ENCODE results near the gene ANKRD53.

ANKRD53 gene

DNA sequence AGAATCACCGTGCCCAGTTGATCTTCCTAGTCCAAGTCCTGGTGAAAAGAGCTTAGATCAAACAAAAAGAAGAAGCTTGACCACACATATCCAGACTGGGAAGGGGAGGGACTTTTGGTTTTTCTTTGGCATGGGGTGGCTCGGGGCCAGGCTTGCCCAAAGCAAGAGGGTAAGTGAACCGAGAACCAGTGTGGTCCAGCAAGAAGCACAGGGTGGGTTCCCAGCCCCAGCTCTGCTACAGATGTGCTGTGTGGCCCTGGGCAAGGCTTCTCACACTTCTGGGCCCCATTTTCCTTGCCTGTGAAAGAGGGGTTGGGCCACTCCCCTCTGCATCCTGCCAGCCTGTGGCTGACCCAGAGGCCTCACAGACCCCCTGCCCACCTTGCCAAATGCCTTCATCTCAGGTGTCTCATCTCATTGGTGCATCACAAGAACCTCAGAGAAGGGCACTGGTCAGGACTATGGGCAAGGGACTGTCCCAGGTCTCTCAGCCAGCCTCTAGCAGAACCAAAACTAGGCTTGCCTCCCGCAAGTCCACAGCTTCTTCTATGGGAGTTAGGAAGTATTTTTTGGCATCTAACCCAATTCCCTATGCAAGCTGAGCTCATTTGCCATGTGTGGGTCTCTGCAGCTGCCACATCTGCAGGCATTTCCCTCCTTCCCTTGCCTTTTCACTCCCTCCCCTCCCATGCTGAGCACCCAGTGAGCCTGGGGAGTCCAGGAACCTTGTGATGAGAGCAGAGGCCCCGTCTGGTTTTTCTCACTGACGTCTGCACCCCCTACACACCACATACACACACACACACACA, 35.8 kb upstream of the ANKRD53 start:
- in situ Hi-C loops (cut with HindIII; ENCODE audit: low pct_ligation_motif_present, low pct_unique_long_range_greater_than_20kb, low sequenced_read_pairs), result no loop called here
- DNase-seq, result no peak

DNA sequence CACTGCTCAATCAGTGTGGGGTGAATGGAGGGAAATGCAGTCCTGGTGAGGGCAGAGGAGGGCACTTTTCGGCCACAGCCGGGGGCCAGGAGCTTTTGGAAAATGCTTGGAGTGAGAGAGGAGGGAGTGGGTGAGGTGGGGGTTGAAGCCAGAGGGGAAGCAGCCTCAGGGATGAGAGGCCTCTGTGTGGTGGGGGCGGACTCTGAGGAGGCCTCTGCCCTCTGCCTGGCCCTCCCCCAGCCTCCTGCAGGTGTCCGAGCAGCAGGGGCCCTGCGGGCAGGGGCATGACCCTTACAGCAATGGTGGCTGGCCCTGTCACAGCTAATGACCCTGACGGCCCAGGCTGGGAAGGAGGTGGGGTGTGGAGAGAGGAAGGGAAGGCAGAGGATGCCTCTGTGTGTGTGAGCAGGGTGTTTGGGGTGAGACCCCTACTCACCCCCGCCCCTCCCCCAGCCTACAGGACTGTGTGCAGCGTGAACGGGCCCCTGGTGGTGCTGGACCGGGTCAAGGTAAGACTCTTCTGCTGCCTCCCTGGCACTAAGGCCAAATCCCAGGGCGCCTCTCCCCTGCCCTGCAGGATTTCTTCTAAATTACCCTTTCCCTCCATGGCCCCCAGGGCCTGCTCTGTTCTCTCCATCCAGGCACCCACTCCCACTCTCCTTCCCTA, 35.1 kb upstream of the ANKRD53 start:
- in situ Hi-C loops (cut with HindIII; ENCODE audit: low pct_ligation_motif_present, low pct_unique_long_range_greater_than_20kb, low sequenced_read_pairs), result no loop called here
- no peak for DNase-seq

DNA sequence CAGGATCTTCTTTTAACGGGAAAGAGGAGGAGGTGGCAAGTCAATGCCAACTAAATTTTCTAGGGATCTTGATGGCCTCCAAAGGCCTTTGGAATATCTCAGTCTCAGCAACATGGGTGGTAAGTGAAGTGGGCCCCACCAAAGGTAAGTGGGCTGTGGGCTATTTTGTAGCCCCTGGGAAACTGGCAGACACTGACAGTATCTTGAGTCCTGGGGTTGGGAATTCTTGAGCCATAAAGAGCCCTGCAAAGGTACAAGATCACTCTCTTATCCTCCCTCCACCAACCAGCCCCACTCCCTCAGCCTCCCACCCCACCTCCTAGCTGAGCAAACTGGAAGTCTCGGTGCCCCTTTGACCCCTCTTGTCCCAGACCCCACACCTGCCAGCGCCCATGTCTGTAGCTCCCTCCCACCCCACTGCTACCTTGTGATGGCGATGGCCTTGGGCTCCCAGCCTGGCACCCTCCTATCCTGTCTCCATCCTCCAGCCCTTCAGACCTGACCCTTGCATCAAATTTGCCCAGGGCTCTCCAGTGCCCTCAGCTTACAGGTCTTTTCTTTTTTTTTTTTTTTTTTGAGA, 34.2 kb upstream of the ANKRD53 start:
- DNase-seq, result no peak
- in situ Hi-C loops (cut with HindIII; ENCODE audit: low pct_ligation_motif_present, low pct_unique_long_range_greater_than_20kb, low sequenced_read_pairs), result no loop called here

DNA sequence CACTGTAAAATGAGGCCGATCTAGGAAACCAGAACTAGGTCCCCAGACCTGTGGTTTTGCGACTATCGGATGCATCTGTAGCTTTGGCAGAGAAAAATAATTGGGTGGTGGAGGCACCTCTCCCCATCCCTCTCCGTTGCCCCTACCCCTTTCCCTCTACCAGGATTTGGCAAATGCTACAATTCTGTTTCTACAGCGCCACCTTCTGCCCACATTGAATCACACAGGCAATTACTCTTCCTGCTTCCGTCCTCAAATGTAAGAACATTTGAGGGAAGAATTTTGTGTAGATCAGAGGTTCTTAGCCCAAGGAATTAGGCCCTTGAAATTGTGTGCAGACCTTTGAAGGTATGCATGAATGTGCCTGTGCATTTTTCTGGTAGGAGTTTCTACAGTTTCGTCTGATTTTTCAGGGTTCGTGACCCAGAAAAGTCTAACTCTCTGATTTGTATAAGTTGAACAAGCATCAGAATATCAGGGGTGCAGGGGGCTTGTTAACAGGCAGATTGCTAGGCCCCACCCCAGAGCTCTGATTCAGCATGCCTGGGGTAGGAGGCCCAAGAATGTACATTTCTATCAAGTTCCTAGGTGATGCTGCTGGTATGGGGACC, 31.5 kb upstream of the ANKRD53 start:
- in situ Hi-C loops (cut with HindIII; ENCODE audit: low pct_ligation_motif_present, low pct_unique_long_range_greater_than_20kb, low sequenced_read_pairs), result no loop called here
- peak; percentile 73 for DNase-seq

DNA sequence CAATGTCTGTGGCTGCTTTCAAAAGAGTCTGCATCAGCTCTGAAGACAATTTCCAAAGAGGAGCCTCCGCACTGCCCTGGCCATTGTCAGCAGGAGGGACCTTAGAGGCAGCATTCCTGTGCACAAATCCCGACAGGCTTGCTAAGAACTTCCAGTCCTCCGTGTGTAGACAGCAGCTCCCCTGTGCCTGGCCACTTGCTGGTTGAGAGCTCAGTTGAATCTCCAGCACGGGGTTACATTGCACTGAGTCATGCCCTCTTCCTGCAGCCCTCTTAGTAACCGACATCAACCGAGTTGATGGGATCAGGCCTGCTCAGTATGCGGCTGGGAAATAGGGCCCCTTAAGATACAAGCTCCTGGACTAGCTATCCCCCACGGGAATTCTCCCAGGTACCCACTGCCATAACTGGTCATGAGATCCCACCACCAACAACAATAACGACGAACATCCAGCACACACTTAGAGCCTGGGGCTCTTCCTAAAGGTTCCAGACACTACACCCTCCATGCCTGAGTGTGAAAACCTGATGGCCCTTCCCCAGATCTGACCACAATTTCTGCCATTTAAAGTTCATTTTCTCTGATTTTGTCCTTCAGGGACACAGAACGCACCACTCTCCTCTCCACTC, 30.8 kb upstream of the ANKRD53 start:
- peak; percentile 83 for DNase-seq
- in situ Hi-C loops (cut with HindIII; ENCODE audit: low pct_ligation_motif_present, low pct_unique_long_range_greater_than_20kb, low sequenced_read_pairs), result no loop called here

DNA sequence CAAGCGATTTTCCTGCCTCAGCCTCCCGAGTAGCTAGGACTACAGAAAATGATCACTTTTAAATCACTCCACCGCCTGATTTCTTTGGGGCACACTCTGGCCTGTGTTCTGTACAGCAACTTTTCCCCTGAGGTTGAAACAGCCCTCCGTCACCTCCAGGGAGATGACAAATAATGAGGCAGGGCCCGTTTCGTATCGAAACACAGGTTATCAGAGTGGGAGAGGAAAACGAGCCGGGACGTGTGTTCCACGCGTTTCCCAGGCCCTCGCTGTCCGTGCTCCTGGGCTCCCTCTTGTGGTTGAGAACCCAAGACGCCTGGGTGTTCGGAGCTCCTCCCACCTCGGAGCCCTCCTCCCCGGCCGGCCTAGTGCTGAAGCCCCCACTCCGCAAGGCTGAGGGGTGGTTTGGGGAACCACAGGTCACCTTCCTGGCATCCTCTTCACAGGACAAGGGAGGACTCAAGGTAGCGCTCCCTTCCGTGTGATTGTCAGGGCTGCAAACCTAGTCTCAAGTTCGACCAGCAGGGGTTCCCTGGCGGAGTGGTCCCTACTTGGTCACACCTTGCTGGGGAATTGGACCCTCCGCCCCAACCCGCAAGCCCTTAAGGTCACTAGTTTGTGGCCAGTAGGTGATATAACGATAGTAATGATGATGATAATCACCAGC, 30.0 kb upstream of the ANKRD53 start:
- in situ Hi-C loops (cut with HindIII; ENCODE audit: low pct_ligation_motif_present, low pct_unique_long_range_greater_than_20kb, low sequenced_read_pairs), result no loop called here
- DNase-seq, result peak; percentile 86

DNA sequence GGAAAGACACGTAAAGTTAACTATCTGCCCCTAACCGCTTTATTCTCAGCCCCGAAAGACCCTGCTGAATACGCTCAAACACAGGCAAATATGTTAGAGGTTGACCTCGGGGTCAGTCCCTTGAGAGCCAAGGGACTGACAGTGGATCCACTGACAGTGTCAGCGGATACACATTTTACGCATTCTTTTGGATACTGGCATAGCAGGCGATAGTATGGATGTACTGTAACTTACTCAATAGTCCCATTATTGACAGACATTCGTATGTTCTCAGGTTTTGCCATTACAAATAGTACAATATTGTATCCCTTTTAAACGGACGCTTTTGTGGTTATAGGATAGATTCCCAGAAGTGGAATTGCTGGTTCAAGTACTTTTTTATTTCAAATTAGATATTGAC, 29.3 kb upstream of the ANKRD53 start:
- no peak for DNase-seq
- in situ Hi-C loops (cut with HindIII; ENCODE audit: low pct_ligation_motif_present, low pct_unique_long_range_greater_than_20kb, low sequenced_read_pairs), result no loop called here

DNA sequence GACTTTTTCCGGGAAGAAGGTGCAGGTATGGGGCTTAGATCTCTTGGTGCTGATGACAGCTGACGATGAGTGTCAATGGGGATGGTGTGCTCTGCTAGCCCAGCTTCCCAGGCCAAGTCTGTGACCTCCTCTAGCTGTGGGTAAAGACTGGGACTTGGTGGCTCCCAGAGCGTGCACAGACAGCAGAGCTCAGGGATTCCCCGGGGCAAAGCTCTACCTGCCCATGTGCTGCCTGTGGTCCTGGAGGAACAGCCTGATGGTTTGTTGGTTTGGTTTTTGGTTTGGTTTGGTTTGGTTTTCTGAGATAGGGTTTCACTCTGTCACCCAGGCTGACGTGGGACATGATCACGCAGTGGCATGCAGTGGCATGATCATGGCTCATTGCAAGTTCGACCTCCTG, 23.5 kb upstream of the ANKRD53 start:
- no peak for DNase-seq
- in situ Hi-C loops (cut with HindIII; ENCODE audit: low pct_ligation_motif_present, low pct_unique_long_range_greater_than_20kb, low sequenced_read_pairs), result no loop called here

DNA sequence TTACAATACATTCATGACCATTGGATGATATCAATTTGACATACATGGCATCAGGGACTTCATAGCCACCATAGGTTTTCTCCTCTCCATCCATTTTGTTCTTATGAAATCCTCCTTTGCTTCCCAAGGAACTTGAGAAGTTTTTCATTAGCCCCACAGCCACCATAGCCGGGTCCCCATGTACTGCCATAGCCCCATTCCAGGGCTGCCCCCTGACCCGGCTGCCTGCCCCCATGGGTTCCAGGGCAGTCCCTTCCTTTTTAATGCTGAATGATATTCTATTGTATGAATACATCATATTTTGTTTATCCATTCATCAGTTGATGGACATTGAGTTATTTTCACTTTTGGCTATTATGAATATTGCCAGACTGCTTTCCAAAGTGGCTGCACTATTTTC, 22.3 kb upstream of the ANKRD53 start:
- in situ Hi-C loops (cut with HindIII; ENCODE audit: low pct_ligation_motif_present, low pct_unique_long_range_greater_than_20kb, low sequenced_read_pairs), result no loop called here
- DNase-seq, result no peak

DNA sequence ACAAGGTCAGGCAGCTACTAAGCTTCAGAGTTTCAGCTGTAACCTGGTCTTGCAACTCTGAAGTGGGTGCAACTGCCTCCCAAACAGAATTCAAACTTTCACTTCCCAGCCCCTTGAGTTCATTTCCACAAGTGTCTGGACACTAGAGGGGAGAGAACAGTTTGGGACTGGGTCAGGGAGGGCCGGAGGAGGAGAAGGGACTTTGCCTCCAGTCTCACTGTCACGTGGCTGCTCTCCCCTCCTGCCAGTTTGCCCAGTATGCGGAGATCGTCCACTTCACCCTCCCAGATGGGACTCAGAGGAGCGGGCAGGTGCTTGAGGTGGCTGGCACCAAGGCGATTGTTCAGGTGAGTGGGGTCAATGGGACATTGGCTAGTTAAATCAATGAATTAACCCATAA, 20.6 kb upstream of the ANKRD53 start:
- in situ Hi-C loops (cut with HindIII; ENCODE audit: low pct_ligation_motif_present, low pct_unique_long_range_greater_than_20kb, low sequenced_read_pairs), result no loop called here
- no peak for DNase-seq

DNA sequence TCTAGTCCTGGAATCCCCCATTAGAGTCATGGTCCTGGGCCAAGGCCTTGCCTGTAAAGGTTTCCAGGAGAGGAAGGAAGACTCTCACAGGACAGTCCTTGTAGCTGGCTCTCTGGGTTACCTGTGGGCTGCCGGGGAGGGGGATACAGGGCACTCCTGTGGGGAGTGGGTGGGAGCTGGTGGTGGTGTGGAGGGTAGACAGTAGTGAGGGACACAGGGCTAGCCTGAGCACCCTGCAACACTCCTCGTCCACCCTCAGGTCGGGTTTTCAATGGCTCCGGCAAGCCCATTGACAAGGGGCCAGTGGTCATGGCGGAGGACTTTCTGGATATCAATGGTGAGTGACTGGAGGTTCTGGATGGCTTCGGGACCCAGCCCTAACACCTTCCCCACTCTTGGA, 19.7 kb upstream of the ANKRD53 start:
- DNase-seq, result no peak
- in situ Hi-C loops (cut with HindIII; ENCODE audit: low pct_ligation_motif_present, low pct_unique_long_range_greater_than_20kb, low sequenced_read_pairs), result no loop called here

DNA sequence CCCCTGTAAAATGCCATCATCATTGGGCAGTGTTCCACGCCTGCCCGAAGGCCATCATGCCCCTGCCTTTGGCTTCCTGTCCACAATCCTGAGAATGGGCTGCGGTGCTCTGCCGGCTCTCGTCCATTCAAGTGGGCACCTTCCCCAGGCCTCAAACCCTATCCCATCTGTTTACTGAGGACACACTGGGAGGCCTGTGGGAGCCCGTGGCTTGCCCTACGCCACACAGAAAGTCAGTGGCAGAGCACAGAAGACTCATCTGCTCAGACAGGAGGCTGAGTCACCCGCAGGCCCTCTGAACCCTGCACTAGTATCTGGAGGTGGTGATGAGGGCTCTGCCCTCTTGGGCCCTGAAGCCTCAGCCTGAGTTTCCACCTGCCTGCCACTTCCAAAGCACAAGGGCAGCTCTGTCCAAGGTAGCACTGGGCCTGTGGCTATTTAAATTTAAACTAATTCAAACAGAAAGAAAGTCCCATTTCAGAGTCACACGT, 19.1 kb upstream of the ANKRD53 start:
- in situ Hi-C loops (cut with HindIII; ENCODE audit: low pct_ligation_motif_present, low pct_unique_long_range_greater_than_20kb, low sequenced_read_pairs), result no loop called here
- DNase-seq, result no peak

DNA sequence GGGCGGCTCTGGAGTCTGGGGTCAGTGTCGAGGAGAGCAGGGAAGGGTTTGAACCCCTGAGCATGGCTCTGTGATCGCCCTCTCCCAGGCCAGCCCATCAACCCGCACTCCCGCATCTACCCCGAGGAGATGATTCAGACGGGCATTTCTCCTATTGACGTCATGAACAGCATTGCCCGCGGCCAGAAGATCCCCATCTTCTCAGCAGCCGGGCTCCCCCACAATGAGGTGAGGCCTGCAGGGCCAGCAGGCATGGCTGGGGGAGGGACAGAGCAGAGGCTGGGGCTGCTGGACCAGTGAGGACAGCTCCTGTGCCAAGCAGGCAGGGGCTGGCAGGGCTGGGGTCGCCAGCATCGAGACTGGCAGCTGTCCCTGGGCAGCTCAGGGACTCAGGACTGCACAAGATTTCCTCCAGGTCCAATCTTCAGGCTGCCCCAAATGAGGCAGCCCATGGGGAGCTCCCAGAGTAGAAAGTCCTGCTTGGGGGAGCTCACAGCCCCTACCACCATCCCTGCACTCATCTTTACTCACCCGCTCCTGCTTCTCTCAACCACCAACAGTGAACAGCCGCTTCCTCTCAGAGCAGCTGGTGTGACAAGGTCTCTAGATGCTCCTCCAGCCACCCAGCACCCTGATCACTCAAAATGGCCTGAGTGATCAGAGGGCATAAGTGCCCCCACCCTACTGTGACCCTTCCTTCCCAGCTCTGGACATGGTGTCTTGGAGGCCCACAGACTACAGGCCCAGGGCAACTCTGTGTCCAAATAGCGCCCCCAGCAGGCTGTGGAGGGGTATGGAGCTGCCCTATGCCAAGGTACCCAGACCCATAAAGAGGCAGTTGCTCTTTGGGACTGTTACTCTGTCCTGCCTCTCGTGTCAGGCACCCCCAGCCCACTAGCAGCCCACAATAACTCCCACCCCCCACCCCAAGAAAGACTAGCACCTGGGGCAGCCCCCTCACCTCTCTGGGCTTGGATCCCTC, 18.3 kb upstream of the ANKRD53 start:
- DNase-seq, result no peak
- in situ Hi-C loops (cut with HindIII; ENCODE audit: low pct_ligation_motif_present, low pct_unique_long_range_greater_than_20kb, low sequenced_read_pairs), result no loop called here

DNA sequence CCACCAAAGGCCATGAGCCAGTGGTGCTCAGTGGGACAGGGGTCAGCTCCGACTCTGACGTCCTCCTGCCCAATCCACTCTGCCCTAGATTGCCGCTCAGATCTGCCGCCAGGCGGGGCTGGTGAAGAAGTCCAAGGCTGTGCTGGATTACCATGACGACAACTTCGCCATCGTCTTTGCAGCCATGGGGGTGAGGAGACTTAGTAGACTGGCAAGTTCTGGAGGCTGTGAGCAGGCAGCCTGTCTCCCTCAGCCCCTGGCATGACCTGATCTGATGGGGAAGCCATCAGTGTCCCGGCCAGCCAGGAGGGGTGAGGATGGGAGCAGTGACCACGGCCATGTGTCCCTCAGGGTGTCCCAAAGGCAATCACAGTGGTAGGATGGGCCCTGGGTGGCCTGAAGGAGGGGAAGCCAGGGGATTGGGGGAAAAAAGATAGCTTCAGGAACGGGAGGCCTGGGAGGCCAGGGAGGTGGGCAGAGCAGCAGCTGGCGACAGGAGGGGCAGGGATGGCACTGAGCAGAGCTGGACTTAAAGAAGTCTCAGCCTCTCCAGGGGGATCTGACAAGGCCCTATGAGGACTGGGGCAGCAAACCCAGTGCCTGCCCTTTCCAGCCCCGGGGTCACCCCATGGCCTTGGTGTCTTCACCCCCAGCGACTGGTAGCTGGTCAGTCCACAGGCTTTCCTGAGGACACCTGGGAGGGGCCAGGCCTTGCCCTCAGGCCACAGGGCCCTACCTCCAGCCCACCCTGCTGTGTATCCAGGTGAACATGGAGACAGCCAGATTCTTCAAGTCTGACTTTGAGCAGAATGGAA, 17.4 kb upstream of the ANKRD53 start:
- in situ Hi-C loops (cut with HindIII; ENCODE audit: low pct_ligation_motif_present, low pct_unique_long_range_greater_than_20kb, low sequenced_read_pairs), result no loop called here
- DNase-seq, result no peak

DNA sequence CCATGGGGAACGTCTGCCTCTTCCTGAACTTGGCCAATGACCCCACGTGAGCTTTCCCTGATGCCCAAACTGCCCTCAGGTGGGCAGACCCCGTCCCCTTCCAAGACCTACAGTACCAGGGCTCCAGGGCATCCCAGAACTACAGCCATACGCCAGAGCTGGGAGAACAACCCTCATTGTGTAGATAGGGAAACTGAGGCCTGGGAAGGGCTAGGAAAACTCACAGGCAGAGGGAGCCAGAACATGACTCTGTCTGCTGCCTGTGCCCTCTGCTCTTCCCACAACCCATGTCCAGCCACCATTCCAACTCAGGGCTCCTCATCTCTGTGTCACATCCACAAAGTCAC, 16.8 kb upstream of the ANKRD53 start:
- in situ Hi-C loops (cut with HindIII; ENCODE audit: low pct_ligation_motif_present, low pct_unique_long_range_greater_than_20kb, low sequenced_read_pairs), result no loop called here
- no peak for DNase-seq

DNA sequence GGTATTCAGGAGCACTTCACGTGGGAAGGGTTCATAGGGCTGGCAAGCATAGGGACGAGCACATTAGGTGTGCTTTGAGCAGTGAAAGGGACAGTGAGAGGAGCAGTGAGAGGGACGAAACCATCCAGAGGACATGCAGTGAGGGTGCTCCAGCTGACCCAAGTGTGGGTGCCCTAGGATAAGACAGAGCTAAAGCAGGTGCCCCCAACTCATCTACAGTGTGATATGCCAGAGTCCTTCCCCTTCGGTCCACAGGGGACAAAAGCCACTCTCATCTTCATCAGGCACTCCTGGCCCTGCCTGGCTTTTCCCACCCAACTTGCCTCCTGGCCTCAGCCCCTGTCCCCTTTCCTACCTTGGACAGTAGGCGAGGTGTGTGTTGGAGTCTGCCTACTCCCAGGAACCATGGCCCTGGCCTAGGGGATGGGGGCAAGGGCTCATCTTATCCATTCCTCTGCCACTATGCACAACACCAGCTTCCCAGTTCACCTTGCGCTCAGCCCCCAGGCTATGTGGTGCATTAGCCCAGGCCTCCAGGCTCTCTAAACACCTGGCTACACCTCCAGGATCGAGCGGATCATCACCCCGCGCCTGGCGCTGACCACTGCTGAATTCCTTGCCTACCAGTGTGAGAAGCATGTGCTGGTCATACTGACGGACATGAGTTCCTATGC, 16.1 kb upstream of the ANKRD53 start:
- in situ Hi-C loops (cut with HindIII; ENCODE audit: low pct_ligation_motif_present, low pct_unique_long_range_greater_than_20kb, low sequenced_read_pairs), result no loop called here
- no peak for DNase-seq
